Spinal cord (tissue), 10 donors: ENCODE data around the gene PAM. TPM values are rescaled to one million over a fixed set of nuclear protein-coding genes. Genes with fewer than 3 reads are reported as not detected.

Experiments used
- DNase-seq, 6 donors: peaks; one replicate each; pipeline versions ENCODE4 v3.0.0 to v3.0.0-alpha.2; 2013 to 2015; ENCODE audit warnings: low spot score in 6 of 6, low read depth in 4 of 6
- H3K27ac ChIP-seq: one replicate; pipeline ENCODE4 v1.5.1; 2013; ENCODE audit warnings: low read depth, low read length, control low read depth
- H3K27me3 ChIP-seq: one replicate; pipeline ENCODE4 v1.6.1; 2013; ENCODE audit warnings: low read length; ENCODE audit not compliant: control insufficient read depth, insufficient read depth
- H3K36me3 ChIP-seq: one replicate; pipeline ENCODE4 v1.6.1; 2013; ENCODE audit warnings: low read length; ENCODE audit not compliant: control insufficient read depth, insufficient read depth
- H3K4me1 ChIP-seq: one replicate; pipeline ENCODE4 v1.6.1; 2013; ENCODE audit warnings: low read length; ENCODE audit not compliant: control insufficient read depth, insufficient read depth
- H3K4me3 ChIP-seq: one replicate; pipeline ENCODE4 v1.5.1; 2013; ENCODE audit warnings: low read depth, low read length, control low read depth
- H3K9me3 ChIP-seq: one replicate; pipeline ENCODE4 v1.6.1; 2013; ENCODE audit warnings: low read length; ENCODE audit not compliant: control insufficient read depth, insufficient read depth
- WGBS: methylation state at CpG from one replicate; pipeline ENCODE4 v1.1.5; 2013; ENCODE audit warnings: missing lambda C conversion rate; ENCODE audit not compliant: insufficient coverage; 5-methylcytosine and 5-hydroxymethylcytosine counted together
- polyA plus RNA-seq, 2 donors: library from polyadenylated mRNA; unstranded; fragments of 120-200 nt; gene quantifications; one replicate each; pipeline ENCODE4 v1.2.1, GENCODE V29; 2013; ENCODE audit not compliant: insufficient read length in 2 of 2
- total RNA-seq, 2 donors: library from RNA; depleted of rRNA in 1 of 2; stranded (reverse); fragments of 120-200 nt in 1 of 2; fragments of >200 nt in 1 of 2; gene quantifications; one replicate each; pipeline versions ENCODE4 v1.2.3 to v1.2.4, GENCODE V29; 2013 to 2014
- donor health status: healthy.

Gene PAM
- total and polyA plus RNA-seq, 4 donors: 127 to 201 (median 172) TPM

GRCh38 chr5:103005276-103005675, 250.2 kb downstream of the PAM start:
- DNase-seq: no peak
- no peaks in the 10 kb centered on the region for H3K4me1 ChIP-seq
- H3K27me3 ChIP-seq: no peaks in the 10 kb centered on the region
- H3K27ac ChIP-seq: no peak overlapping the region
- no peaks in the 10 kb centered on the region for H3K9me3 ChIP-seq
- H3K36me3 ChIP-seq: no peaks in the 10 kb centered on the region
- H3K4me3 ChIP-seq: no peak overlapping the region

DNA sequence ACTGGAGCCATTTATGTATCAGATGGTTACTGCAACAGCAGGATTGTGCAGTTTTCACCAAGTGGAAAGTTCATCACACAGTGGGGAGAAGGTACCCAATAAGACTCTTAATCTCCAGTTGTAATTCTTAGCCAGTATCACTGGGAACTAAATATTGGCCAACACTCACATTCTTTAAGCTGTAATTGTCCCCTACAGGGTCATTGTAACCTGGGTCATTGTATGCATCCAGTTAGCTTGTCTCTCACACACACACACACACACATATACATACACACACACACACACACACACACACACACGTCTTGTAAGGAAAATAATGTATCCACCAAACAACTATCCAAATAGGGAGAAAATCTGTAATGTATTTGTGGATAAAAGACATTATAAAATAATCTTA, 251.8 kb downstream of the PAM start:
- Histone ChIP-seq H3K27me3 (no peaks in the 10 kb centered on the region), H3K4me3 (no peak overlapping the region), H3K9me3 (no peaks in the 10 kb centered on the region), H3K27ac (no peak overlapping the region), H3K36me3 (no peaks in the 10 kb centered on the region), H3K4me1 (no peaks in the 10 kb centered on the region)
- DNase-seq: peak in 1 of 6 donors; percentile 11
- WGBS: no CpG with 5 or more reads among the region's 1 CpG

GRCh38 chr5:103010168-103010567, 255.1 kb downstream of the PAM start:
- no peaks in the 10 kb centered on the region for H3K4me1 ChIP-seq
- H3K9me3 ChIP-seq: no peaks in the 10 kb centered on the region
- no peak overlapping the region for H3K27ac ChIP-seq
- no peak overlapping the region for H3K4me3 ChIP-seq
- WGBS: 40% methylated on average over 1 of the region's 2 CpGs
- H3K27me3 ChIP-seq: no peaks in the 10 kb centered on the region
- no peaks in the 10 kb centered on the region for H3K36me3 ChIP-seq
- DNase-seq: peak in 3 of 6 donors; percentile 4 to 81 (median 24)

- Histone ChIP-seq H3K27me3 (no peaks in the 10 kb centered on the region), H3K4me1 (no peaks in the 10 kb centered on the region), H3K4me3 (no peak overlapping the region), H3K27ac (no peak overlapping the region), H3K9me3 (no peaks in the 10 kb centered on the region), H3K36me3 (no peaks in the 10 kb centered on the region)
- WGBS: no CpG with 5 or more reads among the region's 1 CpG
- no peak for DNase-seq
These were observed 258.9 kb downstream of the PAM start for GRCh38 chr5:103013933-103014552.

DNA sequence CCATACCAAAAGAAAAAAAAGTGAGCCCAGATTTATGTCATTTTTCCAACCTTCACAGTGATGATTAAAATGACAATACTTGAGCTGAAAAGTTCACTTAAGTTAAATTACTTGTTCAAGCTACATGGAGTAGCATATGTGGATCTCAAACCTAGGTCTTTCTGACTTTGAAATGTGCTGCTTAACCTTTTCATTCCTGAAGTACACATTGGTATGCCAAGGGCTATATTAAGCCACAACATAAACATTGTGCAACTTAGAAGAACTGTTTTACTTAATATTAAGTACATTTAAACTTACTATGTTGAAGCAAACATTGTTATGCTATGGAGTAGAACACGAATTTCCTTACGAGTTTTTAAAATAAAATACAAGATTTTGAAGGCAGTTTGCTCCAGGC, 259.9 kb downstream of the PAM start:
- Histone ChIP-seq H3K36me3 (no peaks in the 10 kb centered on the region), H3K27ac (no peak overlapping the region), H3K4me1 (no peaks in the 10 kb centered on the region), H3K9me3 (no peaks in the 10 kb centered on the region), H3K4me3 (no peak overlapping the region), H3K27me3 (no peaks in the 10 kb centered on the region)
- DNase-seq: no peak
- no CpG with 5 or more reads among the region's 2 CpGs for WGBS

DNA sequence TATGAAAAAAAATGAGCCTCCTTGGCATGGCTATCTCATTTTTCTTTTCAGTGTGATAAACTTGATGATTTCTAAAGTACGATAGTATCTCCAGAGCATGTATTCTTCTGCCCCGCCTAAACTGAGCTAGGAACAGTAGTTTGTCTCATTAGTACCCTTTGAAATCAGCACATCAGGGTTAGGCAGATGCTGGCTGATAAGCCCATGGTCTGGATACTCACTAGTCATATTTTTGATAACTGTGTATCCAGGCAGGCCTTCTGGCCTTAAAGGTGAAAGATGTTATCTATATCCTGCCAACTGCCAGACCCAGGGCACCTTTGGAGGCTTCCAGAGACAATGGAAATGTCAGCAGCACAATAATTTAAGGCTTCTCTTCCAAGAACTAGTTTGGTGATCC, 261.1 kb downstream of the PAM start:
- no peaks in the 10 kb centered on the region for H3K27me3 ChIP-seq
- no peak overlapping the region for H3K27ac ChIP-seq
- no peaks in the 10 kb centered on the region for H3K36me3 ChIP-seq
- H3K4me3 ChIP-seq: no peak overlapping the region
- WGBS: 95% methylated on average over 2 of the region's 2 CpGs
- H3K4me1 ChIP-seq: no peaks in the 10 kb centered on the region
- H3K9me3 ChIP-seq: no peaks in the 10 kb centered on the region
- no peak for DNase-seq

GRCh38 chr5:103019804-103020203, 264.7 kb downstream of the PAM start:
- Histone ChIP-seq H3K27ac (no peak overlapping the region), H3K4me1 (no peaks in the 10 kb centered on the region), H3K9me3 (no peaks in the 10 kb centered on the region), H3K36me3 (no peaks in the 10 kb centered on the region), H3K4me3 (no peak overlapping the region), H3K27me3 (no peaks in the 10 kb centered on the region)
- WGBS: no CpG with 5 or more reads among the region's 1 CpG
- no peak for DNase-seq

DNA sequence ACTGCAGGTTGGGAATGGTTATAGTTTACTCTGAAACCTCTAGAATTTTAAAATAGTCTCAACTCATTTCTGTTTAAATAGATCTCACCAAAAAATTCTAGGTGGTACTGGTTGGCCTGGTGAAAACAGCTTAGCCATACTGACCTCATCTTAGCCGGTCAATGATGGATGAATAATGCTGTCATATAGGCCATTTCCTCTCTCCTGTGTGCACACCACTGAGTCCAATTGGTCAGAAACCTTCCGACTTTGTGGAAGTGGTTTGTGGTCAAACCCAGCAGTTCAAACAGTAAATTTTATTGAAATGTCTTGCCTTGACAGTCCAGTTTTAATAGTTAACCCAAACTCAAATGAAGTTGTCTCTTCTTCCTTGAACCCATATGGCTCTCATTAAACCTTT, 266.2 kb downstream of the PAM start:
- H3K36me3 ChIP-seq: no peaks in the 10 kb centered on the region
- H3K4me1 ChIP-seq: no peaks in the 10 kb centered on the region
- no peak for DNase-seq
- H3K4me3 ChIP-seq: no peak overlapping the region
- H3K9me3 ChIP-seq: no peaks in the 10 kb centered on the region
- H3K27me3 ChIP-seq: no peaks in the 10 kb centered on the region
- WGBS: no CpG with 5 or more reads among the region's 2 CpGs
- no peak overlapping the region for H3K27ac ChIP-seq

- Histone ChIP-seq H3K4me1 (no peaks in the 10 kb centered on the region), H3K4me3 (no peak overlapping the region), H3K36me3 (no peaks in the 10 kb centered on the region), H3K27me3 (no peaks in the 10 kb centered on the region), H3K9me3 (no peaks in the 10 kb centered on the region), H3K27ac (no peak overlapping the region)
- no peak for DNase-seq
- WGBS: no CpG with 5 or more reads among the region's 2 CpGs
These were observed 272.2 kb downstream of the PAM start for GRCh38 chr5:103027267-103027666.

DNA sequence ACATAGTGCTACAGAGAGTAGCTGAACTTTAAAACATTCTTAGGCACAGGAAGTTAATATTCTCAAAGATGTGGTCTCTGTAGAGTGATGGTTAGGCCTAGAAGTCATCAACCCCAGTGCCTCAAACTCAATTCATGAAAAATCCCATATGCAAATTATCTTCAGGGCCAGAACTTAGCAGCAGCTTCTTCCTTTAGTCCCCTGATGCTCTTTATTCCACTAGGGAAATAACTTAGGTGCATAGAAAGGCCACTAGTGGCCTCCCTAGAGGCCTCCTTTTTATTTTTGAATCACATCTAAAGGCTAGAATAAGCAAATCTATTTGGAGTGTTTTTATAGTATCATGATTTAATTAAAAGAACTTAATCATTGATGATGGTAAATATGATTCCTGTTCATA, 276.5 kb downstream of the PAM start:
- Histone ChIP-seq H3K4me3 (no peak overlapping the region), H3K36me3 (peaks cover 6% of the 10 kb centered on the region), H3K4me1 (no peaks in the 10 kb centered on the region), H3K9me3 (no peaks in the 10 kb centered on the region), H3K27me3 (no peaks in the 10 kb centered on the region), H3K27ac (no peak overlapping the region)
- DNase-seq: peak in 1 of 6 donors; percentile 13
